K562 (cell line): Measurements from ENCODE around the gene PTBP3. TPM values are rescaled to one million over a fixed set of nuclear protein-coding genes. Genes with fewer than 3 reads are reported as not detected.

Experiments used
- CAMTA2 ChIP-seq: fragments of 250-450 bp; sonication (Bioruptor Pico); conservative IDR thresholded peaks from 2 replicates; pipeline ENCODE4 v1.5.1; 2022
- CHD2 ChIP-seq: IDR thresholded peaks from 2 replicates; pipeline ENCODE4 v1.6.1; 2011; ENCODE audit warnings: low read depth, low read length
- CREM ChIP-seq: IDR thresholded peaks from 2 replicates; pipeline ENCODE4 v1.6.1; 2014; ENCODE audit warnings: antibody characterized with exemption, low read depth
- EP300 ChIP-seq: IDR thresholded peaks from 2 replicates; pipeline ENCODE4 v1.6.1; 2012; ENCODE audit warnings: low read length, improper control_type of control experiment
- ESRRA ChIP-seq: fragments of 450-650 bp; IDR thresholded peaks from 2 replicates; pipeline ENCODE4 v1.6.1; 2014; ENCODE audit warnings: low read depth, mild to moderate bottlenecking, moderate library complexity, borderline replicate concordance
- ETV1 ChIP-seq: fragments of 450-650 bp; conservative IDR thresholded peaks from 2 replicates; pipeline ENCODE4 v1.6.1; 2016; ENCODE audit warnings: missing genetic modification characterization, control low read depth, low read depth, missing compliant biosample characterization
- FOXJ3 ChIP-seq: sonication (generic); formaldehyde crosslinking; IDR thresholded peaks from 2 replicates; pipeline ENCODE4 v1.4.0; 2020; ENCODE audit warnings: mild to moderate bottlenecking, missing genetic modification reagents
- KDM5B ChIP-seq: fragments of 200-600 bp; sonication (generic); IDR thresholded peaks from 2 replicates; pipeline ENCODE4 v1.6.1; 2012; ENCODE audit warnings: low read depth, mild to moderate bottlenecking, moderate library complexity, low read length, control low read depth, inconsistent platforms; ENCODE audit not compliant: insufficient replicate concordance
- KLF13 ChIP-seq: fragments of 450-650 bp; IDR thresholded peaks from 2 replicates; pipeline ENCODE4 v1.6.1; 2016; ENCODE audit warnings: missing genetic modification characterization, low read depth, mild to moderate bottlenecking, missing compliant biosample characterization, moderate library complexity, borderline replicate concordance
- L3MBTL2 ChIP-seq: fragments of 450-650 bp; IDR thresholded peaks from 2 replicates; pipeline ENCODE4 v1.6.1; 2016; ENCODE audit warnings: mild to moderate bottlenecking, moderate library complexity
- NR1H2 ChIP-seq: sonication (generic); formaldehyde crosslinking; IDR thresholded peaks from 2 replicates; pipeline ENCODE4 v1.4.0; 2020; ENCODE audit warnings: mild to moderate bottlenecking, missing genetic modification reagents
- PKNOX1 ChIP-seq: fragments of 450-650 bp; IDR thresholded peaks from 2 replicates; pipeline ENCODE4 v1.6.1; 2016
- RB1 ChIP-seq: fragments of 450-650 bp; IDR thresholded peaks from 2 replicates; pipeline ENCODE4 v1.6.1; 2017; ENCODE audit warnings: low read depth, mild to moderate bottlenecking
- RFX5 ChIP-seq: IDR thresholded peaks from 2 replicates; pipeline ENCODE4 v1.6.1; 2011; ENCODE audit warnings: low read depth, mild to moderate bottlenecking, improper control_type of control experiment, low read length
- SFPQ ChIP-seq: fragments of 200-400 bp; formaldehyde crosslinking; IDR thresholded peaks from 2 replicates; pipeline ENCODE4 v1.6.1; 2017; ENCODE audit warnings: mild to moderate bottlenecking, low read depth, low read length, moderate library complexity
- SIX5 ChIP-seq, 2 experiments: IDR thresholded peaks; 2 replicates each; pipeline ENCODE4 v1.6.1; 2011; ENCODE audit warnings: low read length in 2 of 2, borderline replicate concordance in 1 of 2, low read depth in 1 of 2, mild to moderate bottlenecking in 1 of 2, moderate library complexity in 1 of 2; ENCODE audit not compliant: insufficient read depth in 1 of 2
- TAF9B ChIP-seq: fragments of 450-650 bp; IDR thresholded peaks from 2 replicates; pipeline ENCODE4 v1.6.1; 2018; ENCODE audit warnings: mild to moderate bottlenecking; ENCODE audit not compliant: partially characterized antibody
- ZBTB12 ChIP-seq: fragments of 250-450 bp; sonication (Bioruptor Pico); IDR thresholded peaks from 2 replicates; pipeline ENCODE4 v1.4.0; 2020
- ZFP36 ChIP-seq: fragments of 150-350 bp; IDR thresholded peaks from 2 replicates; pipeline ENCODE4 v1.6.1; 2018; ENCODE audit warnings: low read length, low read depth; ENCODE audit not compliant: partially characterized antibody
- ZNF133 ChIP-seq: fragments of 250-450 bp; sonication (Bioruptor Pico); IDR thresholded peaks from 2 replicates; pipeline ENCODE4 v1.4.0; 2020; ENCODE audit warnings: mild to moderate bottlenecking
- ZNF239 ChIP-seq: fragments of 250-450 bp; sonication (Bioruptor Pico); IDR thresholded peaks from 2 replicates; pipeline ENCODE4 v1.4.0; 2020; ENCODE audit warnings: mild to moderate bottlenecking
- ZNF316 ChIP-seq: fragments of 450-650 bp; IDR thresholded peaks from 2 replicates; pipeline ENCODE4 v1.6.1; 2016
- ZNF639 ChIP-seq, 2 experiments: fragments of 200-800 bp in 1 of 2; sonication (Bioruptor generic) in 1 of 2; sonication (generic) in 1 of 2; formaldehyde crosslinking in 1 of 2; IDR thresholded peaks in 1 of 2; conservative IDR thresholded peaks in 1 of 2; 2 replicates each; pipeline versions ENCODE4 v1.5.0 to v1.6.1; 2016 to 2020; ENCODE audit warnings: missing compliant biosample characterization in 1 of 2, missing genetic modification characterization in 1 of 2, missing genetic modification reagents in 1 of 2
- ZNF766 ChIP-seq: fragments of 200-800 bp; sonication (Bioruptor generic); conservative IDR thresholded peaks from 2 replicates; pipeline ENCODE4 v1.6.1; 2016; ENCODE audit warnings: missing genetic modification characterization, missing compliant biosample characterization
- polyA plus RNA-seq, 8 experiments: library from polyadenylated mRNA; depleted of rRNA in 4 of 8; stranded (reverse) in 5 of 8; unstranded in 3 of 8; fragments of >200 nt; fragmentation: Nextera tagmentation in 2 of 8; fragmentation: Illumina TruSeq in 1 of 8; extraction: Ambion mirVana in 2 of 8; extraction: Trizol in 1 of 8; gene quantifications; 2 replicates each; pipeline versions ENCODE4 v1.2.1 to v1.2.3, GENCODE V29; 2011 to 2014; ENCODE audit warnings: inconsistent platforms in 1 of 8, missing spikeins in 1 of 8
- total RNA-seq, 7 experiments: library from RNA; depleted of rRNA in 6 of 7; stranded (reverse); fragments of >200 nt in 6 of 7; fragmentation: Illumina TruSeq in 2 of 7; extraction: Trizol in 2 of 7; gene quantifications; 2 replicates each; pipeline versions ENCODE4 v1.2.1 to v1.2.3, GENCODE V29; 2011 to 2021; ENCODE audit warnings: low replicate concordance in 1 of 7

PTBP3 gene
- total and polyA plus RNA-seq, 9 of the 15 experiments (the other 6 are each of a cell fraction or from before 2014, with no cell fraction given), result 22.4 to 132 (median 68.0) TPM

GRCh38 chr9:112180387-112180881 lies 153.0 kb downstream of the PTBP3 start (continued):
- TF ChIP-seq KLF13 (tag) (peak; percentile 38; the same call in 1 of the 2 replicates), FOXJ3 (no peak), KDM5B (no peak), ZNF239 (CRISPR knock-in tag) (0 out of 2 replicates have a peak, but pooled peaks have one; percentile 17), CAMTA2 (CRISPR knock-in tag) (0 out of 2 replicates have a peak, but pooled peaks have one; percentile 49), SFPQ (no peak), ZFP36 (no peak), NR1H2 (CRISPR knock-in tag) (no peak), EP300 (peak; percentile 81), ZNF766 (peak; percentile 42; the same call in 1 of the 2 replicates), CREM (peak; percentile 58; the same call in 1 of the 2 replicates), RFX5 (no peak), RB1 (no peak), ESRRA (peak; percentile 92), CHD2 (no peak), ZNF639 (CRISPR knock-in tag; conservative IDR thresholded peaks at IDR 0.05 in 1 of 2, IDR thresholded peaks at IDR 0.05 in 1 of 2) (peak in 1 of 2 experiments; percentile 73; a peak in 2 of 4 replicates), ZBTB12 (CRISPR knock-in tag) (peak; percentile 25; the same call in 1 of the 2 replicates), ZNF133 (no peak), TAF9B (no peak), ZNF316 (peak; percentile 49; the same call in 1 of the 2 replicates), L3MBTL2 (peak; percentile 97), PKNOX1 (peak; percentile 72), ETV1 (tag) (0 out of 2 replicates have a peak, but pooled peaks have one; percentile 6), SIX5 (IDR thresholded peaks at IDR 0.05; ENCODE audit: borderline replicate concordance in 1 of 2, insufficient read depth in 1 of 2, low read depth in 1 of 2, low read length in 2 of 2) (no peak)
